Progenitor cell of endocrine pancreas (in vitro differentiated cells): ENCODE measurements around the gene CLEC4G. TPM values are rescaled to one million over a fixed set of nuclear protein-coding genes. Genes with fewer than 3 reads are reported as not detected.

Experiments
- DNase-seq: peaks from one replicate; pipeline ENCODE4 v3.0.0; 2021; ENCODE audit warnings: low spot score; ENCODE audit not compliant: unreplicated experiment
- H3K27ac Mint-ChIP-seq: 2 replicates; pipeline ENCODE4 v1.8.0; 2021; ENCODE audit warnings: mild to moderate bottlenecking, moderate library complexity, mixed read lengths
- H3K27me3 Mint-ChIP-seq: 2 replicates; pipeline ENCODE4 v1.8.0; 2021; ENCODE audit warnings: mixed read lengths
- H3K36me3 Mint-ChIP-seq: 2 replicates; pipeline ENCODE4 v1.8.0; 2022; ENCODE audit warnings: mixed read lengths; ENCODE audit not compliant: insufficient read depth
- H3K4me1 Mint-ChIP-seq: 2 replicates; pipeline ENCODE4 v1.8.0; 2021; ENCODE audit warnings: low read depth, mixed read lengths
- H3K4me3 Mint-ChIP-seq: 2 replicates; pipeline ENCODE4 v1.8.0; 2021; ENCODE audit warnings: low read depth, mild to moderate bottlenecking, moderate library complexity, mixed read lengths
- H3K9me3 Mint-ChIP-seq: 2 replicates; pipeline ENCODE4 v1.8.0; 2021; ENCODE audit warnings: low read depth, mixed read lengths
- total RNA-seq: library from RNA; stranded (reverse); gene quantifications from 2 replicates; pipeline ENCODE4 v1.2.1, GENCODE V29; 2021
- TF ChIP-seq, protein P1 (sequence below): fragments of 200-600 bp; sonication (generic); IDR thresholded peaks from one replicate; pipeline ENCODE4 v1.5.0; 2021; ENCODE audit warnings: antibody characterized with exemption, mild to moderate bottlenecking; ENCODE audit not compliant: unreplicated experiment

CLEC4G gene
- total RNA-seq, 1 donor from 2014 or later, result not detected

DNA sequence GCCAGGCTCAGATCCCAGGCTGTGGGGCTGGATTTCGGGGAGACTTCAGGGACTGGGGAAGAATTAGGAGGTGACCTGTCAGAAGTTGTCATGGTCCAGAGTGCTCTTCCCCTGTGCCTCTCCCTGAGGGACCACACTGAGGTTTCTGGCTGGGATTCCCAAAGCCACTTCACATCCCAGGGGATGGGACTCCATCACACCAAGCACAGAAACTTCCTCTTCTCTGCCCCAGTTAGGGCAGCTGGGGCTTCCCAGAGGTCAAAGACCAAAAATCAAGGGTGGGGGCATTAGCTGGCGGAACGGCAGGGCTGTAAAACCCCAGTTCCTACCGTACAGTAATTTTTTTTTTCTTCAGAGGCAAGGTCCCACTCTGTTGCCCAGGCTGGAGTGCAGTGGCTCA is 37.4 kb downstream of the CLEC4G start:
- no peaks in the 10 kb centered on the region for H3K4me1 Mint-ChIP-seq
- H3K4me3 Mint-ChIP-seq, result no peak overlapping the region
- no peak overlapping the region for H3K27ac Mint-ChIP-seq

DNA sequence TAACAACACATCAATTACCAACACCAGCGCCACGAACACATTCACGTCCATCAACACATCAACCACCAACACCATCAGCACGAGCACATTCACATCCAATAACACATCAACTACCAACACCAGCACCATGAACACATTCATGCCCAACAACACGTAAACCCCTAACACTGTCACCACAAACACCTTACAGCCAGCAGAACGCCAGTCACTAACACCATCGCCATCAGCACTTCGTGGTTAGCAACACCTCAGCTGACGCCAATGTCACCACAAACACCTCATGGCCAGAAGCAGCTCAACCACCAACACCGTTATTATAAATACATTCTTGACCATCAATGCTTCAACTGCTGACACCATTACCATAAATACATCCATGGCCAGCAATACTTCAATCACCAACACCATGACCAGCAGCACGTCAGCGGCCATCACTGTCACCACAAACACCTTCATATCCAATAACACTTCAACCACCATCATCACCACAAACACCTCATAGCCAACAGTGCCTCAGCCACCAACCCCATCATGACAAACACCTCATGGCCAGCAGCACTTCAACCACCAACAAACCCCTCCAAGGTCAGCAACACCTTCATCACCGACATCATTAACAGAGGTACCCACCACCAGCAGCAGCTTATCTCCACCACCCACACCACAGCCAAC is 39.4 kb downstream of the CLEC4G start:
- no peaks in the 10 kb centered on the region for H3K36me3 Mint-ChIP-seq
- no peaks in the 10 kb centered on the region for H3K9me3 Mint-ChIP-seq
- H3K27me3 Mint-ChIP-seq, result peaks cover 20% of the 10 kb centered on the region
- H3K27ac Mint-ChIP-seq, result no peak overlapping the region
- H3K4me3 Mint-ChIP-seq, result no peak overlapping the region
- TF ChIP-seq, protein P1, sequence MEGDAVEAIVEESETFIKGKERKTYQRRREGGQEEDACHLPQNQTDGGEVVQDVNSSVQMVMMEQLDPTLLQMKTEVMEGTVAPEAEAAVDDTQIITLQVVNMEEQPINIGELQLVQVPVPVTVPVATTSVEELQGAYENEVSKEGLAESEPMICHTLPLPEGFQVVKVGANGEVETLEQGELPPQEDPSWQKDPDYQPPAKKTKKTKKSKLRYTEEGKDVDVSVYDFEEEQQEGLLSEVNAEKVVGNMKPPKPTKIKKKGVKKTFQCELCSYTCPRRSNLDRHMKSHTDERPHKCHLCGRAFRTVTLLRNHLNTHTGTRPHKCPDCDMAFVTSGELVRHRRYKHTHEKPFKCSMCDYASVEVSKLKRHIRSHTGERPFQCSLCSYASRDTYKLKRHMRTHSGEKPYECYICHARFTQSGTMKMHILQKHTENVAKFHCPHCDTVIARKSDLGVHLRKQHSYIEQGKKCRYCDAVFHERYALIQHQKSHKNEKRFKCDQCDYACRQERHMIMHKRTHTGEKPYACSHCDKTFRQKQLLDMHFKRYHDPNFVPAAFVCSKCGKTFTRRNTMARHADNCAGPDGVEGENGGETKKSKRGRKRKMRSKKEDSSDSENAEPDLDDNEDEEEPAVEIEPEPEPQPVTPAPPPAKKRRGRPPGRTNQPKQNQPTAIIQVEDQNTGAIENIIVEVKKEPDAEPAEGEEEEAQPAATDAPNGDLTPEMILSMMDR, result no peak
- no peaks in the 10 kb centered on the region for H3K4me1 Mint-ChIP-seq
- no peak for DNase-seq

More for the DNA sequence above, 37.4 kb downstream of the CLEC4G start:
- Mint-ChIP-seq H3K9me3 (no peaks in the 10 kb centered on the region), H3K27me3 (peaks cover 37% of the 10 kb centered on the region), H3K36me3 (no peaks in the 10 kb centered on the region)
- TF ChIP-seq, protein P1, result no peak
- DNase-seq, result no peak

DNA sequence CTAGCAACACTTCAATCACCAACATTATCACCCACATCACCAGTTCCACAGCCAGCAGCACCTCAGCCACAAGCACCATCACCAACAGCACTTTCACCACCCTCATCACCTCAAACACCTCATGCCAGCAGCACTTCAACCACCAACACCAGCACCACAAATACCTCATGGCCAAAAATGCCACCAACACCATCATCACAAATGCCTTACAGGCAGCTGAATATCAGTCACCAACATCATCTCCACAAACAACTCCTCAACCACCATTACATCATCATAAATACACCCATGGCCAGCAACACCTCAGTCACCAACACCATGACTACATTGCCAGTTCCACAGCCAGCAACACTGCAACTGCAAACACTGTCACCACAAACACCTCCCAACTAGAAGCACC is 40.4 kb downstream of the CLEC4G start:
- no peak for DNase-seq
- H3K36me3 Mint-ChIP-seq, result no peaks in the 10 kb centered on the region
- no peak overlapping the region for H3K27ac Mint-ChIP-seq
- no peaks in the 10 kb centered on the region for H3K4me1 Mint-ChIP-seq
- TF ChIP-seq, protein P1, result no peak
- no peak overlapping the region for H3K4me3 Mint-ChIP-seq
- H3K27me3 Mint-ChIP-seq, result peaks cover 9% of the 10 kb centered on the region
- H3K9me3 Mint-ChIP-seq, result no peaks in the 10 kb centered on the region

DNA sequence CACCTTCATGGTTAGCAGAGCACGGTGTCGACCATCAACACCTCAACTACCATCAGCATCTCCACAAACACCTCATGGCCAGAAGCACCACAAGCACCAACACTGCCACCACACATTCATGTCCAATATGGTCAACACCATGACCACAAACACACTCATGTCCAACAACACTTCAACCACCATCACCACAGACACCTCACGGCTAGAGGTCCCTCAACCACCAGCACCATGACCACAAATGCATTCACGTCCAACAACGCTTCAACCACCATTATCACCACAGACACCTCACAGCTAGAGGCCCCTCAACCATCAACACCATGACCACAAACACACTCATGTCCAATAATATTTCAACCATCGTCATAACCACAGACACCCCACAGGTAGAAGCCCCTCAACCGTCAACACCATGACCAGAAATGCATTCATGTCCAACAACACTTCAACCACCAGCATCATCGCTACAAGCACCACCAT is 41.1 kb downstream of the CLEC4G start:
- Mint-ChIP-seq H3K4me1 (no peaks in the 10 kb centered on the region), H3K9me3 (no peaks in the 10 kb centered on the region), H3K27me3 (peaks cover 8% of the 10 kb centered on the region), H3K4me3 (no peak overlapping the region), H3K27ac (no peak overlapping the region), H3K36me3 (no peaks in the 10 kb centered on the region)
- no peak for DNase-seq
- TF ChIP-seq, protein P1, result no peak

DNA sequence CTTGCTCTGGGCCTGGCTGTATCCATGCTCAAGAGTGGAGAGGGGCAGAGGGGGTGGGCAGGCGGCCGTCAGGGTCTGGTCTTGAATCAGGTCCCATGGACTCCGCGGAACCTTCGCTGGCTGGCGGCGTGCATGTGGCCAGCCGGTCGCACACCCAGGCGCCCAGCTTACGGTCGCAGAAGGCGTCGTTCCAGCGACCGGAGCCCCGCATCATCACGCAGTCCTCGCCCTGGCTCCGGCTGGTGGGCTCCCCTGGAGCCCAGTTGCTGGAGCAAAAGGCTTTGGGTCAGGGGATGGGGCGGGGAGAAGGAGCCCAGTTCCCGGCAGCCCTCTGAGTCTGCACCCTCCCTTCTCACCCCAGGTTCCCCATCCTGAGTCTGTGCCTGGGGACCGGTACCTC is 42.7 kb downstream of the CLEC4G start:
- Mint-ChIP-seq H3K27ac (no peak overlapping the region), H3K36me3 (peaks cover 3% of the 10 kb centered on the region), H3K27me3 (peaks cover 4% of the 10 kb centered on the region), H3K9me3 (no peaks in the 10 kb centered on the region), H3K4me1 (no peaks in the 10 kb centered on the region), H3K4me3 (no peak overlapping the region)
- TF ChIP-seq, protein P1, result no peak
- DNase-seq, result no peak
